ENCODE data around the gene HK1. TPM values are rescaled to one million over a fixed set of nuclear protein-coding genes. Genes with fewer than 3 reads are reported as not detected.

The HK1 gene
- total and polyA plus RNA-seq, 2 donors (not counting 1 experiment from before 2014, with no cell fraction given) = 24.7 to 40.8 TPM

- Mint-ChIP-seq H3K4me3 (no peak overlapping the region), H3K27ac (no peak overlapping the region), H3K27me3 (peaks cover 7% of the 10 kb centered on the region), H3K9me3 (ENCODE audit: insufficient read depth) (peaks cover 4% of the 10 kb centered on the region), H3K4me1 (peaks cover 3% of the 10 kb centered on the region)
- H3K9ac ChIP-seq (ENCODE audit: low read length) = no peak overlapping the region
- ChIA-PET POLR2A (no interaction called here), CTCF (no interaction called here)
- ATAC-seq (ENCODE audit: low read depth) (no peak), DNase-seq (no peak)
- H2AFZ ChIP-seq (ENCODE audit: insufficient read depth, low read depth, low read length, poor library complexity, severe bottlenecking) = no peak overlapping the region
- no peaks in the 10 kb centered on the region for H3K79me2 ChIP-seq (ENCODE audit: control insufficient read depth, insufficient read depth, low read length)
- intact Hi-C loops (cut with micrococcal nuclease) = no loop called here
- no peaks in the 10 kb centered on the region for H3K4me1 ChIP-seq (ENCODE audit: control insufficient read depth in 2 of 2, insufficient read depth in 2 of 2, low read length in 2 of 2)
- no peaks in the 10 kb centered on the region for H3K27me3 ChIP-seq (replicated peaks in 1 of 4; ENCODE audit: control extremely low read depth in 1 of 4, control insufficient read depth in 3 of 4, insufficient read depth in 4 of 4, low read length in 3 of 4)
- H3K27ac ChIP-seq (ENCODE audit: low read length in 2 of 2) = no peak overlapping the region
- H3K4me2 ChIP-seq (replicated peaks; ENCODE audit: low read depth, low read length, poor library complexity, severe bottlenecking) = no peak overlapping the region
- H4K20me1 ChIP-seq (ENCODE audit: control insufficient read depth, insufficient read depth, low read length, poor library complexity, severe bottlenecking) = no peaks in the 10 kb centered on the region
- TF ChIP-seq CTCF (IDR thresholded peaks at IDR 0.05) = no peak
- no peak for TF ChIP-seq EZH2 (IDR thresholded peaks at IDR 0.05; ENCODE audit: borderline replicate concordance, insufficient read depth, low read depth, low read length, poor library complexity, severe bottlenecking)
- H3K9me3 ChIP-seq (ENCODE audit: control extremely low read depth in 1 of 3, control insufficient read depth in 2 of 3, insufficient read depth in 1 of 3, low read length in 2 of 3) = peaks cover 0 to 7% (median 3%) of the 10 kb centered on the region in 3 donors
- no peaks in the 10 kb centered on the region for H3K36me3 ChIP-seq (replicated peaks in 1 of 2; ENCODE audit: control extremely low read depth in 1 of 2, control insufficient read depth in 1 of 2, extremely low read depth in 1 of 2, insufficient read depth in 2 of 2, low read length in 1 of 2)
- no peak overlapping the region for H3K4me3 ChIP-seq (ENCODE audit: control extremely low read depth in 1 of 5, extremely low read depth in 1 of 5, insufficient read depth in 1 of 5, low read depth in 2 of 5, low read length in 4 of 5)
- WGBS (ENCODE audit: insufficient coverage) = no CpG with 5 or more reads among the region's 3 CpGs
Observed at GRCh38 chr10:69262292-69262751, 16.0 kb upstream of the HK1 start.

- TF ChIP-seq EZH2 (IDR thresholded peaks at IDR 0.05; ENCODE audit: borderline replicate concordance, insufficient read depth, low read depth, low read length, poor library complexity, severe bottlenecking) (no peak), CTCF (IDR thresholded peaks at IDR 0.05) (no peak)
- no peak for ATAC-seq (ENCODE audit: low read depth)
- H3K9me3 Mint-ChIP-seq (ENCODE audit: insufficient read depth) = no peaks in the 10 kb centered on the region
- H2AFZ ChIP-seq (ENCODE audit: insufficient read depth, low read depth, low read length, poor library complexity, severe bottlenecking) = no peak overlapping the region
- intact Hi-C loops (cut with micrococcal nuclease) = no loop called here
- 91% methylated on average over 11 of the region's 17 CpGs for WGBS (ENCODE audit: insufficient coverage)
- peaks cover 0 to 5% (median 1%) of the 10 kb centered on the region in 4 experiments for H3K27me3 ChIP-seq (replicated peaks in 1 of 4; ENCODE audit: control extremely low read depth in 1 of 4, control insufficient read depth in 3 of 4, insufficient read depth in 4 of 4, low read length in 3 of 4)
- H3K36me3 ChIP-seq (replicated peaks in 1 of 2; ENCODE audit: control extremely low read depth in 1 of 2, control insufficient read depth in 1 of 2, extremely low read depth in 1 of 2, insufficient read depth in 2 of 2, low read length in 1 of 2) = no peaks in the 10 kb centered on the region
- CTCF ChIA-PET = no interaction called here
- no peak for DNase-seq
- H3K4me1 ChIP-seq (ENCODE audit: control insufficient read depth in 2 of 2, insufficient read depth in 2 of 2, low read length in 2 of 2) = no peaks in the 10 kb centered on the region
- no peak overlapping the region for H3K27ac ChIP-seq (ENCODE audit: low read length in 2 of 2)
- no peak overlapping the region for H3K4me2 ChIP-seq (replicated peaks; ENCODE audit: low read depth, low read length, poor library complexity, severe bottlenecking)
- no peaks in the 10 kb centered on the region for H4K20me1 ChIP-seq (ENCODE audit: control insufficient read depth, insufficient read depth, low read length, poor library complexity, severe bottlenecking)
- H3K79me2 ChIP-seq (ENCODE audit: control insufficient read depth, insufficient read depth, low read length) = no peaks in the 10 kb centered on the region
- no peak overlapping the region for H3K9ac ChIP-seq (ENCODE audit: low read length)
- no peak overlapping the region for H3K27ac Mint-ChIP-seq
- POLR2A ChIA-PET = no interaction called here
- no peak overlapping the region for H3K4me3 ChIP-seq (ENCODE audit: control extremely low read depth in 1 of 5, extremely low read depth in 1 of 5, insufficient read depth in 1 of 5, low read depth in 2 of 5, low read length in 4 of 5)
- no peak overlapping the region for H3K4me3 Mint-ChIP-seq
- H3K27me3 Mint-ChIP-seq = peaks cover 17% of the 10 kb centered on the region
- H3K9me3 ChIP-seq (ENCODE audit: control extremely low read depth in 1 of 3, control insufficient read depth in 2 of 3, insufficient read depth in 1 of 3, low read length in 2 of 3) = no peaks in the 10 kb centered on the region
- H3K4me1 Mint-ChIP-seq = peaks cover 3% of the 10 kb centered on the region
Observed at GRCh38 chr10:69265521-69265920, 12.8 kb upstream of the HK1 start.
